MM.1S (cell line): Measurements from ENCODE around the gene ITGA5.

ENCODE experiments used
- CTCF ChIP-seq: fragments of 300-600 bp; sonication (generic); IDR thresholded peaks from 2 replicates; pipeline ENCODE4 v1.5.1; 2016; ENCODE audit warnings: antibody characterized with exemption, low read length, mixed read lengths
- EZH2 ChIP-seq: fragments of 300-600 bp; sonication (generic); optimal IDR thresholded peaks from 2 replicates; pipeline ENCODE3; 2017; ENCODE audit warnings: low read depth, mild to moderate bottlenecking, antibody characterized with exemption, low read length, mixed read lengths
- EZH2phosphoT487 ChIP-seq: fragments of 300-600 bp; sonication (generic); IDR thresholded peaks from 2 replicates; pipeline ENCODE4 v1.6.1; 2018; ENCODE audit warnings: antibody characterized with exemption, low read length

- TF ChIP-seq CTCF (no peak), EZH2 (no peak), EZH2phosphoT487 (no peak)
Measured at GRCh38 chr12:54349679-54350078, 69.4 kb downstream of the ITGA5 start.
